GM12891 (cell line): ENCODE data around the gene PSMB4.

Source experiments
- POLR2A ChIP-seq: IDR thresholded peaks from 2 replicates; pipeline ENCODE4 v1.6.1; 2011; ENCODE audit warnings: low read depth, low read length, control low read depth
- TAF1 ChIP-seq: IDR thresholded peaks from 2 replicates; pipeline ENCODE4 v1.6.1; 2011; ENCODE audit warnings: low read depth, low read length, control low read depth

GRCh38 chr1:151369621-151370048 is 29.7 kb upstream of the PSMB4 start:
- TF ChIP-seq POLR2A (no peak), TAF1 (no peak)
